Eye (tissue), 1 donor: ENCODE results near the gene CTNNA3.

Source experiments
- DNase-seq: peaks from one replicate; pipeline ENCODE4 v3.0.0-alpha.2; 2015

Gene CTNNA3

GRCh38 chr10:66999762-67000545 lies 696.0 kb downstream of the CTNNA3 start:
- DNase-seq, result no peak

- DNase-seq, result no peak
Observed at GRCh38 chr10:66996996-66997395, 699.0 kb downstream of the CTNNA3 start.

GRCh38 chr10:66990143-66990830 lies 705.7 kb downstream of the CTNNA3 start:
- DNase-seq, result no peak

GRCh38 chr10:66983475-66983818 lies 712.5 kb downstream of the CTNNA3 start:
- no peak for DNase-seq

DNA sequence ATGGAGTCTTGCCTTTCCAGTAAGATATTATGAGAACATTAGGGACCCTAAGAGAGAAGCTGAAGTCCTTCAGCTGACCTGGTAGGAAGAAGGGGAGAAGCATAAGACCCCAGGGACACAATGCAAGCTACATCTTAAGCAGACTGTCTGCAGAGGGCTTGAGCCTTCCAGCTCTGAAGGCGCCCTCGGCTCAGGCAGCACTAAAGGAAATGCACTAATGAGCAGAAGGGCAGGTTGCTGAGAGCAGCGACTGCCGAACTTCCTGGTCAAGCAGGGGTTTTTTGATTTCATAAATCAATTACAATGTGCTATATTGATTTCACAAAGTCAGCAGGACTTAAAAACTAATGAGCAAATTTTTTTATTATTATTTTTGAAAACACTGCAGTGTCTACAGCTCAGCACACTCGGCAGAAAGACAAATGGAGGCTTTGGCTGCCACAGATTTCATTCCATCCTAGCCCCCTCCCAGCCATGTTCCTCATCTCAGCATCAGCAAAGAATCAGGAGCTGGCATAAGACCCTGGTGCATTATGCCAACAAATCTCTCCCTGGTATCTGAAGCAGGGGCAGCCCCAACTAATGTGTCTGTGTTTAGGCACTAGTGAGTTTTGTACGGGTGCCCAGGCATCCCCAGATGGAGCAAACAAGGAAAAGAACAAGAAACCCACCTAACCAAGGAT lies 713.1 kb downstream of the CTNNA3 start:
- peak; percentile 39 for DNase-seq

DNA sequence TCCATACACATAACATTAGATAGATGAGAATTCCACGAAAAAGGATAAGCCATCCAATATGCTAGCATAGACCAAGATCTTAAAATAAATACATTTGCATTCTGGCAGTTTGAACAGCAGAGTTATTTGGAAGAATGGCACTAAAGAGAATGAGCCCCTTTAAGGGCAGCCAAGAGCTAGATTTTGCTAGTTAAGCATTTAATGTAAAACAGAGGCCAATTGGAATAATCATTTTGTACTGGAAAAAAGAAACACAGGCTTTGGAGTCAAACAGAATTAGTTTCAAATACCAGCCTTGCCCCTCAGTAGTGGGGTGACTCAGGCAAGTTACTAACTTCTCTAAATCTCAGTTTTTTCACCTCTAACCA lies 714.0 kb downstream of the CTNNA3 start:
- peak; percentile 17 for DNase-seq

- DNase-seq, result no peak
Observed at GRCh38 chr10:66981361-66982052, 714.5 kb downstream of the CTNNA3 start.

DNA sequence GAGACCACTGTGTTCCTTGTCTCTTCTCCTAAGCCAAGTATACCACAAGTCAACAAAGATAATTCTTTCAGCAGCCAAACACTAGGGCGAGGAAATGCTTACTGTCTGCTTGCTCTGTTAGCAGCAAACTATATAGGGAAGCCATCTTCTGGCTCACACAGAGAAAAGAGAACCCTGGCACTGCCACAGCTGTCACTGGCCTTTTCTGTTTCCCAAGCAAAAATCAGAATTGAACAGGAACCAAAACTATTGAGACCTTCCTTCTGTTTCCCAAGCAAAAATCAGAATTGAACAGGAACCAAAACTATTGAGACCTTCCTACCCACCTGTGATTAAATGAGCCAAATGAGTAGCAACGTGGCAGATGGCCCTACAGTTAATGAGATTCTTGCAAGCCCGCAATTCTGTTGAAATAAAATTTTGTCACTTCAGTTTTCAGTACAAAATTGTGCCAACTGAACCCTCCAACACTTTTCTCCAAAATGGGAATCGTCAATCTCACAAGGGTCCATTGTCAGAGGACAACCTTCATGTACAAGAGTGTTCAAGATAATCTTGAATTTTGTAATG lies 715.7 kb downstream of the CTNNA3 start:
- DNase-seq, result no peak

DNA sequence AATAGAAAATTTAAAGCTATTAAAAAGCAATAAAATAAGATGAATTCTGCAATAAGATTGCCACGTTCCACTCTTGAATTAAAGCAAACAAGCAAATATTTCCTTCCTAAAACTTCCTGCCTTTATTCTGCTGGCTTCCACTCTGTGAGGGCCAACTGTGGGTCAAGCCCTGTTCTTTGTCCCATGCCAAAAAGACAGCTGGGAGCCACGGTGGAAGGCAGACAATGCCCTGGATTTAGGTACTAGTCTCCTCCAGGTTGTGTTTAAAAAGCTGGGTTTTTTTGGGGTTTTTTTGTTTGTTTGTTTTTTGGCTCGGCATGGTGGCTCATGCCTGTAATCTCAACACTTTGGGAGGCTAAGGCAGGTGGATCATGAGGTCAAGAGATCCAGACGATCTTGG lies 731.0 kb downstream of the CTNNA3 start:
- DNase-seq, result no peak

DNA sequence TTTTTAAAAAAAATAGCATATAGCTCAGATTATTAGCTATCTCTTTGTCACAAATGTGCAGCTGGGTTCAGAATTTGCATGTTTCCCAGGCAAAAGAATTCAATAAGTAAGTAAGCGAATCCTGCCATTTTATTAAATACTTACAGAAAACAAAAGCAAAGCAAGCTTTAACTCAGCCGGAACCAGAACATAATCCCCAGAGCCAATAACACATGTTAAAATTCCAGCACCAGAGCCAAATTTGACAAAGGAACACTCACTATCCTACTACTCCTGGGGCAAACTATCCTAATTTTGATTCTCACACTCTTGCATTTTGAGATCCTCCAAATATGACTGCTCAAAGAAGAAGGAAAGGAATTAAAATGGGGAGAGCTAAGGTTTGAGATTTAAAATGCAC lies 737.5 kb downstream of the CTNNA3 start:
- DNase-seq, result peak; percentile 49

DNA sequence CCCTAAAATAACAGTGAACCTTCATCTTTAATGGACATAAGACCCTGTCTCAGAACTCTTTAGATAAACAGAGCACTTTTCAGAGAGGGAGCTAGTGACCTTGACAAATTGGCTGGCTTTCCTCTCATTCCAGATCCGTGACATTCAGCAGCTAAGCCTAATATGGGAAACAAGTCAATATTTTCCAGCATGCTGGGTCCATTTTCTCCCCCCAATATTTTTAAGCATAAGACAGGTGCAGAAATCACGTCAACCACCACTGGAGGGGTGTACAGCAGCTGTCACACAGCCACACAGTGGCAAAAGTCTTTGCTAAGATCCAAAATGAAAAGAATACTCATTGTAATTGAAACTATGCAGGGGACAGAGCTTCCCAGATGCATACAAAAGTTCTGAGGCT lies 744.1 kb downstream of the CTNNA3 start:
- no peak for DNase-seq

- no peak for DNase-seq
Observed at GRCh38 chr10:66943590-66943989, 752.4 kb downstream of the CTNNA3 start.

DNA sequence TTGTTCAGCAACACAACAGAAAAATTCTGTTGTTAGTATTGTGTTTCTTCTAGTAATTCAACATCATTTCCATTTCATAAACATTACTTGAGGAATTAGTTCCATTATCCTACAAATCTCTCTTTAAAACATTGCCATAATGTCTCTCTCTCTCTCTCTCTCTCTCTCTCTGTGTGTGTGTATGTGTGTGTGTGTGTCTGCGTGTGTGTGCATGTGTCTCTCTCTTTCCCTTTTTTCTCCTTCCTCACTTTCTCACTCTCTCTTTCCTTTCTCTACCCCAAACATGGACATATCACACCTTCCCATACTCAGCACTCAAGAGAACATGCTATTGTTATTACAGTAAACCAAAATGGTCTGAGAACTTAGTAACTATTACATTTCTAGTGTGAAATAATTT lies 753.6 kb downstream of the CTNNA3 start:
- DNase-seq, result no peak

- peak; percentile 42 for DNase-seq
Observed at GRCh38 chr10:66941491-66941890, 754.5 kb downstream of the CTNNA3 start.

- DNase-seq, result no peak
Observed at GRCh38 chr10:66940965-66941364, 755.0 kb downstream of the CTNNA3 start.

- no peak for DNase-seq
Observed at GRCh38 chr10:66934711-66935110, 761.3 kb downstream of the CTNNA3 start.

DNA sequence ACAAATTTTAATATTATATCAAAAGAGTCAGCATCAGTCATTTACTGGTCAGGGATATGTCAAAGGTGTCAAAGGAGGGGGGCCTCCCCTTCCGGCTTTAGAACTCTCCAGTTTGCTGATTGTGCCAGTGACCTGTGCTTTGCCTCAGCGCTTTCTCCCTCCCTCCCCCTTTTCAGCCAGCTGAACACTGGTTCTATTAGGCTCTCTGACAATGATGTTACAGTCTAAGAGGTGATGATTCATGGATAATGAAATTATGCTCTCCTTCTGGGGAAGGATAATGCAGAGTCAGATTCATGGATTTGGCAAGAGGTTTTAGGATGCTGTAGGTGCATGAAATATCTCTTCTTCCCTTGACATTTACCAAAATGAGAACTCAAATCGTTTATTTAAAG lies 764.0 kb downstream of the CTNNA3 start:
- DNase-seq, result peak; percentile 43

- peak; percentile 89 for DNase-seq
Observed at GRCh38 chr10:66931340-66931948, 764.6 kb downstream of the CTNNA3 start.

DNA sequence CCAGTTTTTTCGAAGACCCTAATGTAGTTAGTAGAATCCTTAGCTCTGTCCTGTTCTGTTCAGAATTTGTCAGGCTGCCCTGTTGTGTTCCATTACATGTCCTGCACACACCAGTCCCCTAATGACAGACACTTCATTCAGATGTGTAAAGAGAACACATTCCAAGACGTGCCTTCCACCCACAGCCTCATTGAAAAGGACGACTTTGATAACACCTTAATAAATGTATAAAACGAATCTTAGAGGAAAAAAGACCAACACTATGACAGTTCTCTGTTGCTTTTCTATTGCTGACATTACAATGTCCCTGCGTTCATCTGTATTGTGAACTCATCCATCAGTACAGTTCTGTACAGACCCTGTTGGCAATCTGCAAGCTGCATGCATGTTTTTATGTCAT lies 766.6 kb downstream of the CTNNA3 start:
- DNase-seq, result peak; percentile 17

- no peak for DNase-seq
Observed at GRCh38 chr10:66928776-66929175, 767.2 kb downstream of the CTNNA3 start.

DNA sequence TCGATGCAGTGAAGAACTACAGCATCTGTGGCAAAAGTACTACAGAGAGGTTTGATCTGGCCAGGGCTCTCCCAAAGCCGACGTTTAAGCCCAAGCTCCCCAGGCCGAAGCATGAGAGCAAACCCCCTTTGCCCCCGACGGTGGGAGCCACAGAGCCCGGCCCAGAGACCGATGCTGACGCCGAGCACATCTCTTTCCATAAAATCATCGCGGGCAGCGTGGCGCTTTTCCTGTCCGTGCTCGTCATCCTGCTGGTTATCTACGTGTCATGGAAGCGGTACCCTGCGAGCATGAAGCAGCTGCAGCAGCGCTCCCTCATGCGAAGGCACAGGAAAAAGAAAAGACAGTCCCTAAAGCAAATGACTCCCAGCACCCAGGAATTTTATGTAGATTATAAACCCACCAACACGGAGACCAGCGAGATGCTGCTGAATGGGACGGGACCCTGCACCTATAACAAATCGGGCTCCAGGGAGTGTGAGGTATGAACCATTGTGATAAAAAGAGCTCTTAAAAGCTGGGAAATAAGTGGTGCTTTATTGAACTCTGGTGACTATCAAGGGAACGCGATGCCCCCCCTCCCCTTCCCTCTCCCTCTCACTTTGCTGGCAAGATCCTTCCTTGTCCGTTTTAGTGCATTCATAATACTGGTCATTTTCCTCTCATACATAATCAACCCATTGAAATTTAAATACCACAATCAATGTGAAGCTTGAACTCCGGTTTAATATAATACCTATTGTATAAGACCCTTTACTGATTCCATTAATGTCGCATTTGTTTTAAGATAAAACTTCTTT lies 767.8 kb downstream of the CTNNA3 start:
- DNase-seq, result peak; percentile 77
